HG03139 (cell line): ENCODE data around the gene EXOC3L1.
A peak's percentile ranks its signal among the peaks of the same experiment; 100 is the strongest.

Source experiments
- ATAC-seq: cut with Tn5 transposase; IDR thresholded peaks from one replicate; pipeline ENCODE4 v1.9.1; 2021; ENCODE audit not compliant: unreplicated experiment

Gene EXOC3L1

GRCh38 chr16:67199011-67199807 is 9.3 kb upstream of the EXOC3L1 start, which contains the start of gene ELMO3:
Gene ELMO3 (plus strand): TSS chr16:67199131. CDS start chr16:67199327, 196 bp downstream.
- ATAC-seq, result no peak

- no peak for ATAC-seq
Measured at GRCh38 chr16:67198238-67198734, 8.3 kb upstream of the EXOC3L1 start.

- no peak for ATAC-seq
Measured at GRCh38 chr16:67197704-67198103, 7.8 kb upstream of the EXOC3L1 start.

GRCh38 chr16:67196881-67197280 is 6.9 kb upstream of the EXOC3L1 start:
- no peak for ATAC-seq

GRCh38 chr16:67195676-67196075 is 5.7 kb upstream of the EXOC3L1 start:
- no peak for ATAC-seq

- no peak for ATAC-seq
Measured at GRCh38 chr16:67194260-67194659, 4.3 kb upstream of the EXOC3L1 start.

- ATAC-seq, result no peak
Measured at GRCh38 chr16:67193536-67193935, 3.6 kb upstream of the EXOC3L1 start.

- ATAC-seq, result no peak
Measured at GRCh38 chr16:67192781-67193361, 2.9 kb upstream of the EXOC3L1 start.

GRCh38 chr16:67191995-67192681 is 2.2 kb upstream of the EXOC3L1 start, which contains the start of gene E2F4:
Gene E2F4 (plus strand): TSS chr16:67192155. CDS start chr16:67192228, 73 bp downstream.
- peak; percentile 80 for ATAC-seq

- ATAC-seq, result no peak
Measured at GRCh38 chr16:67191411-67191994, 1.6 kb upstream of the EXOC3L1 start.

GRCh38 chr16:67190448-67191399 is 788 bp upstream of the EXOC3L1 start:
- no peak for ATAC-seq

GRCh38 chr16:67188798-67189197 is 1.1 kb downstream of the EXOC3L1 start:
- no peak for ATAC-seq

- ATAC-seq, result no peak
Measured at GRCh38 chr16:67188323-67188722, 1.6 kb downstream of the EXOC3L1 start.

- ATAC-seq, result no peak
Measured at GRCh38 chr16:67187175-67187890, 2.6 kb downstream of the EXOC3L1 start.

- ATAC-seq, result no peak
Measured at GRCh38 chr16:67186550-67186950, 3.4 kb downstream of the EXOC3L1 start.

- no peak for ATAC-seq
Measured at GRCh38 chr16:67185651-67186134, 4.2 kb downstream of the EXOC3L1 start.

- ATAC-seq, result no peak
Measured at GRCh38 chr16:67184995-67185650, 4.8 kb downstream of the EXOC3L1 start.

- no peak for ATAC-seq
Measured at GRCh38 chr16:67184453-67184994, 5.4 kb downstream of the EXOC3L1 start.
